ELF-1 (cell line): Measurements from ENCODE around the gene RIN2.
"Not testable (repeated sequence)": the region's sequence is repeated elsewhere in the genome, so short reads cannot be mapped to it uniquely, and the experiment has no call there.

Experiments used
- DNase-seq: peaks from one replicate; pipeline ENCODE4 v3.0.0-alpha.2; 2016; ENCODE audit warnings: low read depth, low spot score

RIN2 gene

GRCh38 chr20:19739351-19739750 lies 18.7 kb upstream of the RIN2 start:
- DNase-seq: no peak

DNA sequence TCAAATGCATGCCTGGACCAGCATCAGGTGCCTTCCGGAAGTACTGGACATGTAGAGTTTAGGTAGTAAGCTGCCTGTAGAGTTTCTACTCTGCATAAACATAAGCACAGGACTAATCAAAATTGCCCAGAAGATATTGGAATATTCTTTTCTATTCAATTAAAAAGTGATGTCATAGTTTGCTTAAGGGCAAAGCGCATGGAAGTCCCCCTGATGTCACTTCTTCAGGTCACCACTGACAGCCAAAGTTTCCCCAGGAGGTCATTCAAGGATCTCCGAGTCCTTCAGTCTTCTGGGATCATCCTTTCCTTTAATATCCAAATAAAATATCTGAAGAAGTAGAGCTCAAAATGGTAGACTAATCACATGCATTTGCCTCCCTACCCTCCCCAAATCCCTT lies 17.5 kb upstream of the RIN2 start:
- no peak for DNase-seq

DNA sequence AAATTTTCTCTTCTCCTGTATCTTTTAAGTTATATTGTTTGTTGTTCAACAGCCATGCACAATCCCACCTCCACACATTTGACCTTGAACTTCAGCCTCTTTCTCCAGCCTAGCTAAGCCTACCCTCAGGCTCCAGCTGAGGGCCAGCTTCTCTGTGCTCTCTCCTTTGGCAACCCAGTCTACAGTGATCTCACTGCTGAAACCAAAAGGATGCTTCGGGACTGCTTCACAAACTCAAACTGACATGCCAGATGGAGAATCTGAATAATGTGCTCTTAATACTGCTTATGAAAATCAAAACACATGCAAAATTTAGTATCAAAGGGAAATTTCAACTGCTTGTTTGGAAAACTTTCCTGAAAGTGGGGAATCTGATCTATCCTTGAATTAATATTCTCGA lies 16.1 kb upstream of the RIN2 start:
- no peak for DNase-seq

- no peak for DNase-seq
Observed at GRCh38 chr20:19742974-19743639, 15.0 kb upstream of the RIN2 start.

- DNase-seq: no peak
Observed at GRCh38 chr20:19743640-19743995, 14.4 kb upstream of the RIN2 start.

- no peak for DNase-seq
Observed at GRCh38 chr20:19745106-19745505, 13.0 kb upstream of the RIN2 start.

GRCh38 chr20:19745584-19745983 lies 12.5 kb upstream of the RIN2 start:
- DNase-seq: no peak

DNA sequence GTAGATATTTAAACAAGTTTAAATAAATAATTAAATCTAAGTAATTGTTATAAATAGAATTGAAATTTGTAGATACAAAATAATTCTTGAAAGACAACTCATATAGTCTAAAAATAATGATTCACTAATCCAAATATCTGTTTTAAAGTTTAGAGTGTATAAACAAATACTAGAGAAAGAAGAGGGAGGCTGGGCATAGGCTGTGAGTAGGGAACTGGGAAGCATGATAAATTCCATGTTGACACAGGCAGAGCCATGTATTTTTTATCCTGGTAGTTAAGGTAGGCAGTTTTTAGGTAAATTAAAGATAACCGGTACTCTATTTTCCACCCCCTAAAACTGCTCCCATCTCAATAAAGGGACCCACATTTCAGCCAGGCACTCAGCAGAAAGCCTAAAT lies 11.7 kb upstream of the RIN2 start:
- no peak for DNase-seq

- DNase-seq: no peak
Observed at GRCh38 chr20:19747903-19748302, 10.2 kb upstream of the RIN2 start.

- no peak for DNase-seq
Observed at GRCh38 chr20:19748681-19749080, 9.4 kb upstream of the RIN2 start.

DNA sequence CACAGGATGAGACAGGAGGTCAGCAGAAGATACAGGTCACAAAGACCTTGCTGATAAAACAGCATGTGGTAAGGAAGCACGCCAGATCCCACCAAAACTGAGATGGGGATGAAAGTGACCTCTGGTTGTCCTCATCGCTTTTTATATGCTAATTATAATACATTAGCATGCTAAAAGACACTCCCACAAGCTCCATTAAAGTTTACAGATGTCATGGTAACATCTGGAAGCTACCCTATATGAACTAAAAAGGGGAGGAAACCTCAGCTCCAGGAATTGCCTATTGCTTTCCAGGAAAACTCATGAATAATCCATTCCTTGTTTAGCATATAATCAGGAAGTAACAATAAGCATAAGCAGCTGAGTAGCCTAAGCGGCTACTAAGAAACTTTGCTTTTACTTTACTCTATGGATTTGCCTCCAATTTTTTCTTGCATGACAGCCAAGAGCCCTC lies 8.4 kb upstream of the RIN2 start:
- peak; percentile 42 for DNase-seq

DNA sequence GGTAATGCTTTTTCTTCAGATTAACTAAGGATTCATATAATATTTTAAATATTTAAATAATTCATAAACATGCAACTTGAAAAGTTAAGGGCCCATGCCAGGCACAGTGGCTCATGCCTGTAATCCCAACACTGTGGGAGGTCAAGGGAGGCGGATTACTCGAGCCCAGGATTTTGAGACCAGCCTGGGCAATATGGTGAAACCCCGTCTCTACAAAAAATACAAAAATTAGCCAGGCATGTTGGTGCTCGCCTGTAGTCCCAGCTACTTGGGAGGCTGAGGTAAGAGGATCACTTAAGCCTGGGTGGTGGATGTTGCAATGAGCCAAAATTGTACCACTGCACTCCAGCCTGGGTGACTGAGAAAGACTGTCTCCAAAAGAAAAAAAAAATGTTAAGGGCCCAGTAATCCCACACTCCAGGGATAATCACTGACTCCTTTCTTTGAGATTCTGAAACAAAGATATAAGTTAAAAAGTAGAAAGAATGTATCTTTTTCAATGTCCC lies 7.9 kb upstream of the RIN2 start:
- DNase-seq: no peak

- DNase-seq: no peak
Observed at GRCh38 chr20:19750907-19751636, 7.0 kb upstream of the RIN2 start.

DNA sequence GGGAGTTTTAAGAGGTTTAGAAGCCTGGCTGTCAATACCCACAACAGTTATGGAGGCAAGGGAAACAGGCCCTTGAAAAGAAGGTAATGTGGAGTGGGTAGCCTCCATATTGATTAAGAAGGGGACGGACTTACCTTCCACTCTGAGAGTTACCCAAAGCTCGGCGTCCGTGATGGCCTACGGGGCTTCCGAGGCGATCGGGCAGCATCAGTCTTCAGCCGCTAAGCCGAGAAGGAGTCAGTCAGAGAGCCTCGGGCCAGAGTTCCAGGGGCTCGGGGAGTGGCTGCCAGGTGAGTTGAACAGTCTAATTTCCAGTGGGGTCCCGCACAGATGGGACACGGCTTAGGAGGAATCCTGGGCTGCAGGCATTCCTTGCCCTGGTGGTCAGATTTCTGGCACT lies 3.9 kb upstream of the RIN2 start:
- DNase-seq: not testable (repeated sequence)

DNA sequence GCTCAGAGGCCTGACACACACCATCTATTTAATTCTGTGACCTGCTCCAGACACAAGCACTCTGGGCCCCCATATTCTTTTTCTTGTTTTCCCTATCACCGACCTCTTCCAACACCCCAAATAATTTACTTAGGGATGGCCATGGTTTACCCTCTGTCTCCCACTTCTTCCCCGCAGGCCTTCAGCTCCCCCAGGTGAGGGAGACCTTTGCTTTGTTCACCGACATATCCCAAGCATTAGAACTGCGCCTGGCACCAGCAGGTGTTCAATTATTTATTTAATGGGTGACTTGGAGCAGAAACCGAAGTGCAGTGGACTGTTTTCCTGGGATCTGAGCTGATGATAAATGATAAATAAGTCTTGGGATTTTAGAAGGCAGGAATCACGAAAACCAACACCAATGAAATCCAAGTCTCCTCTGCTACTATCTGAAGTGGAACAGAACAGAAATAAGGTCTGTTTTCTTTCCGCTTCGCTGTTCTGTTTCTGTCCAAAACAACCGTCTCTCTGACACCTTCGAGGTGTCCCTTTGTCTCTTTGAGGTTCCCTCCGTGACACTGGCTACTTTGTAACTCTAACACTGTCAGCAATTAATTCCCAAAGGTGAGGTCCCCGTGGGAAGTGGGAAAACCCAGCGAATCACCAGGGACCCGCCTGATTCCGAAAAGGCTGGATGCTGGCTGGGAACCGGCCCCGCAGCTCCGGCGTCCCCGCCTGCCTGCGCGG lies 1.1 kb upstream of the RIN2 start:
- DNase-seq: no peak

GRCh38 chr20:19757487-19758132 lies 448 bp upstream of the RIN2 start:
- DNase-seq: peak; percentile 98

DNA sequence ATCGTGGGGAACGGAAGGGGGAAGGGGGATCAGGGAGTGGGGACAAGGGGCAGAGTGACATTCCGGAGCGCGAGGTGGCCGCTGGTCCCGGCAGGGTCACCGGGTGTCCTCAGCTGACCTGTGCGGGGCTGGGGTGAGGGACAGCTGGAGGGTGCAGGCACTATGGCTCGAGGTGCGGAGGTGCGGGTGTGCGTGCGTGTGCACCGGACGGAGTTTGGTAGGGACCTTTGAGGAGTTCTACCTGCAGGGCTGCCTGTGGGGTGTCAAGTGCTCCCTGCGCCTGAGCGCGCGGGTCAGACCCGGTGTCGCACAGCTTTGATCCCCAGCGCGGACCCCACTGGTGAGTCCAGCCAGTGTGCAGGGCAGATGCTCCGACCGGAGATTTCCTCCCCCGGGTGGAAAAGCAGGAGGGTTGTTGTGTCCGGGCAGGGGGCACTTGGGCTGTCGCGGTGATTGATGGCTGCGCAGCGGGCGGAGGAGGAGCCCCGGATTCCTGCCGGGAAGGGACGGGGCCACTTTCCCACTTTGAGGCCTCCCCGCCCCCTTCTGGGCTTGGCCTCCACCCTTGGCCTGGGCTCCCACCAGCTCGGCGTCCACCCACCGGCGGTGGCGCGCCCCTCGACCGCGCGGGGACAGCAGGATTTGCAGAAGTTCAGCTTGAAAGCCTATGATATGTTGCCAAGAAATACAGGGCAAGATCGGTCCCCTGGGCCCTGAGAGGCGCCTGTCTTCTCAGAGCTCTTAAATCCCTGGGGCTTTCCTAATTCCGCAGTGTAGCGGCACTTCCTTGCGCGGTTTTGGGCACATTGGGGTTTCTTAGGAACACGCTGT lies 658 bp downstream of the RIN2 start:
- DNase-seq: peak; percentile 89

- no peak for DNase-seq
Observed at GRCh38 chr20:19760371-19760721, 2.3 kb downstream of the RIN2 start.

DNA sequence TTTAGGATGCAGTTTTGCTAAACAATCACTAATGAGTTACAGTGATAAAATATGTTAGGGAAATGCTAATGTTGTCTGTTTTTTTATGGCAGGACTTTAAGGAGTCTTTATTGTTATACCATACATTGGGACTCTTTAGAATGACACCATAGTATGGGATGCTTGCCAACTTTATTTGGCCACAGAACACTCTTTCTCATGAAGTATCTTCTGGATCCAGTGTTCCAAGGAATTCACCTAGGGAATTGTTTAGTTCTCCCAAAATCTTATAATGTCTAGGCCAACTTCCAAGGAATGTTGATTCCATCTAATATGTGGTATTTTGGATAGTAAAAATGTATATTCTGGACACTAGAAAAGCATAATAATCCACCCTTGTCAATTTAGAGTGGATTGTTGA lies 3.3 kb downstream of the RIN2 start:
- DNase-seq: no peak

- no peak for DNase-seq
Observed at GRCh38 chr20:19761841-19762240, 3.8 kb downstream of the RIN2 start.

GRCh38 chr20:19764207-19764606 lies 6.1 kb downstream of the RIN2 start:
- no peak for DNase-seq
